ENCODE data around the gene CALML4.

DNA sequence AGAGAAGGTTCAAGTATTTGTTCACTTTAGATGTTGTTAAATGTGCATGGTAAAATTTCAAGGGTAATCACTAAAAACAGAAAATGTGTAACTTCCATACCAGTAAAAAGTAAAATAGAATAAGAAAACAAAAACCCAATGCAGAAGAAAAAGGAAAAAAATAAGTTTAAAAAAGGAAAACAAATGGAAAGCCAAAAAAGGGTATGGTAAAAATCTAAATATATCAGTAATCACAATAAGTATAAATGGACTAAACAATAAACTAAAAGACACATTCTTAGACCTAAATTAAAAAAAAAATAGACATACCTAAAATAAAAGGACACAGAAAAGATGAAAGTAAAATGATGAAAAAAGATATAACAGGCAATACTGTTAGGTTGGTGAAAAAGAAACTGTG, 33.9 kb upstream of the CALML4 start:
- TF ChIP-seq, protein P1, sequence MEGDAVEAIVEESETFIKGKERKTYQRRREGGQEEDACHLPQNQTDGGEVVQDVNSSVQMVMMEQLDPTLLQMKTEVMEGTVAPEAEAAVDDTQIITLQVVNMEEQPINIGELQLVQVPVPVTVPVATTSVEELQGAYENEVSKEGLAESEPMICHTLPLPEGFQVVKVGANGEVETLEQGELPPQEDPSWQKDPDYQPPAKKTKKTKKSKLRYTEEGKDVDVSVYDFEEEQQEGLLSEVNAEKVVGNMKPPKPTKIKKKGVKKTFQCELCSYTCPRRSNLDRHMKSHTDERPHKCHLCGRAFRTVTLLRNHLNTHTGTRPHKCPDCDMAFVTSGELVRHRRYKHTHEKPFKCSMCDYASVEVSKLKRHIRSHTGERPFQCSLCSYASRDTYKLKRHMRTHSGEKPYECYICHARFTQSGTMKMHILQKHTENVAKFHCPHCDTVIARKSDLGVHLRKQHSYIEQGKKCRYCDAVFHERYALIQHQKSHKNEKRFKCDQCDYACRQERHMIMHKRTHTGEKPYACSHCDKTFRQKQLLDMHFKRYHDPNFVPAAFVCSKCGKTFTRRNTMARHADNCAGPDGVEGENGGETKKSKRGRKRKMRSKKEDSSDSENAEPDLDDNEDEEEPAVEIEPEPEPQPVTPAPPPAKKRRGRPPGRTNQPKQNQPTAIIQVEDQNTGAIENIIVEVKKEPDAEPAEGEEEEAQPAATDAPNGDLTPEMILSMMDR (conservative IDR thresholded peaks at IDR 0.05; ENCODE audit: low read depth in 2 of 2) = no peak
- TF ChIP-seq EZH2phosphoT487 (IDR thresholded peaks at IDR 0.05; ENCODE audit: unreplicated experiment) (no peak), EZH2 (IDR thresholded peaks at IDR 0.05; ENCODE audit: low read depth, unreplicated experiment) (no peak), POLR2AphosphoS5 (IDR thresholded peaks at IDR 0.05; ENCODE audit: low read depth) (no peak), CREB1 (CRISPR knock-in tag; IDR thresholded peaks at IDR 0.05; ENCODE audit: low read depth) (no peak), ZNF331 (CRISPR knock-in tag; IDR thresholded peaks at IDR 0.05; ENCODE audit: low read depth) (no peak), JUNB (IDR thresholded peaks at IDR 0.05; ENCODE audit: unreplicated experiment) (no peak)
- TF ChIP-seq, protein P2, sequence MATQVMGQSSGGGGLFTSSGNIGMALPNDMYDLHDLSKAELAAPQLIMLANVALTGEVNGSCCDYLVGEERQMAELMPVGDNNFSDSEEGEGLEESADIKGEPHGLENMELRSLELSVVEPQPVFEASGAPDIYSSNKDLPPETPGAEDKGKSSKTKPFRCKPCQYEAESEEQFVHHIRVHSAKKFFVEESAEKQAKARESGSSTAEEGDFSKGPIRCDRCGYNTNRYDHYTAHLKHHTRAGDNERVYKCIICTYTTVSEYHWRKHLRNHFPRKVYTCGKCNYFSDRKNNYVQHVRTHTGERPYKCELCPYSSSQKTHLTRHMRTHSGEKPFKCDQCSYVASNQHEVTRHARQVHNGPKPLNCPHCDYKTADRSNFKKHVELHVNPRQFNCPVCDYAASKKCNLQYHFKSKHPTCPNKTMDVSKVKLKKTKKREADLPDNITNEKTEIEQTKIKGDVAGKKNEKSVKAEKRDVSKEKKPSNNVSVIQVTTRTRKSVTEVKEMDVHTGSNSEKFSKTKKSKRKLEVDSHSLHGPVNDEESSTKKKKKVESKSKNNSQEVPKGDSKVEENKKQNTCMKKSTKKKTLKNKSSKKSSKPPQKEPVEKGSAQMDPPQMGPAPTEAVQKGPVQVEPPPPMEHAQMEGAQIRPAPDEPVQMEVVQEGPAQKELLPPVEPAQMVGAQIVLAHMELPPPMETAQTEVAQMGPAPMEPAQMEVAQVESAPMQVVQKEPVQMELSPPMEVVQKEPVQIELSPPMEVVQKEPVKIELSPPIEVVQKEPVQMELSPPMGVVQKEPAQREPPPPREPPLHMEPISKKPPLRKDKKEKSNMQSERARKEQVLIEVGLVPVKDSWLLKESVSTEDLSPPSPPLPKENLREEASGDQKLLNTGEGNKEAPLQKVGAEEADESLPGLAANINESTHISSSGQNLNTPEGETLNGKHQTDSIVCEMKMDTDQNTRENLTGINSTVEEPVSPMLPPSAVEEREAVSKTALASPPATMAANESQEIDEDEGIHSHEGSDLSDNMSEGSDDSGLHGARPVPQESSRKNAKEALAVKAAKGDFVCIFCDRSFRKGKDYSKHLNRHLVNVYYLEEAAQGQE (IDR thresholded peaks at IDR 0.05; ENCODE audit: unreplicated experiment) = no peak
- TF ChIP-seq, protein P3, sequence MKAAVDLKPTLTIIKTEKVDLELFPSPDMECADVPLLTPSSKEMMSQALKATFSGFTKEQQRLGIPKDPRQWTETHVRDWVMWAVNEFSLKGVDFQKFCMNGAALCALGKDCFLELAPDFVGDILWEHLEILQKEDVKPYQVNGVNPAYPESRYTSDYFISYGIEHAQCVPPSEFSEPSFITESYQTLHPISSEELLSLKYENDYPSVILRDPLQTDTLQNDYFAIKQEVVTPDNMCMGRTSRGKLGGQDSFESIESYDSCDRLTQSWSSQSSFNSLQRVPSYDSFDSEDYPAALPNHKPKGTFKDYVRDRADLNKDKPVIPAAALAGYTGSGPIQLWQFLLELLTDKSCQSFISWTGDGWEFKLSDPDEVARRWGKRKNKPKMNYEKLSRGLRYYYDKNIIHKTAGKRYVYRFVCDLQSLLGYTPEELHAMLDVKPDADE (IDR thresholded peaks at IDR 0.05) = no peak
